ENCODE results near the gene MRM2.
"Not testable (repeated sequence)": the region's sequence is repeated elsewhere in the genome, so short reads cannot be mapped to it uniquely, and the experiment has no call there.

MRM2 gene

GRCh38 chr7:2241580-2242540, at the start of gene MRM2, which contains the start of gene NUDT1:
TSS of gene MRM2 (minus strand) at chr7:2242205. CDS start at chr7:2242169, 36 bp downstream.
TSS of gene NUDT1 (plus strand) at chr7:2242226. CDS start at chr7:2244575, 2,349 bp downstream.
- peak; percentile 88 for DNase-seq

- no peak for DNase-seq
Measured at GRCh38 chr7:2290877-2291276, 48.9 kb upstream of the MRM2 start.

- no peak for DNase-seq
Measured at GRCh38 chr7:2289621-2290020, 47.6 kb upstream of the MRM2 start.

GRCh38 chr7:2289111-2289586, 47.1 kb upstream of the MRM2 start:
- DNase-seq = no peak

GRCh38 chr7:2288503-2288902, 46.5 kb upstream of the MRM2 start:
- no peak for DNase-seq

GRCh38 chr7:2287745-2288144, 45.7 kb upstream of the MRM2 start:
- DNase-seq = no peak

GRCh38 chr7:2283074-2283473, 41.1 kb upstream of the MRM2 start:
- DNase-seq = no peak

GRCh38 chr7:2282185-2282751, 40.3 kb upstream of the MRM2 start:
- DNase-seq = no peak

- no peak for DNase-seq
Measured at GRCh38 chr7:2281541-2281940, 39.5 kb upstream of the MRM2 start.

GRCh38 chr7:2280424-2280823, 38.4 kb upstream of the MRM2 start:
- no peak for DNase-seq

GRCh38 chr7:2279896-2280295, 37.9 kb upstream of the MRM2 start:
- DNase-seq = no peak

- DNase-seq = no peak
Measured at GRCh38 chr7:2278026-2278425, 36.0 kb upstream of the MRM2 start.

- DNase-seq = no peak
Measured at GRCh38 chr7:2276107-2276506, 34.1 kb upstream of the MRM2 start.

- DNase-seq = no peak
Measured at GRCh38 chr7:2275101-2275500, 33.1 kb upstream of the MRM2 start.

GRCh38 chr7:2274666-2275065, 32.7 kb upstream of the MRM2 start:
- no peak for DNase-seq

GRCh38 chr7:2273866-2274265, 31.9 kb upstream of the MRM2 start:
- no peak for DNase-seq

GRCh38 chr7:2272031-2272430, 30.0 kb upstream of the MRM2 start:
- DNase-seq = no peak

- no peak for DNase-seq
Measured at GRCh38 chr7:2271273-2272026, 29.4 kb upstream of the MRM2 start.

- DNase-seq = no peak
Measured at GRCh38 chr7:2270495-2270894, 28.5 kb upstream of the MRM2 start.

GRCh38 chr7:2269991-2270460, 28.0 kb upstream of the MRM2 start:
- no peak for DNase-seq

- not testable (repeated sequence) for DNase-seq
Measured at GRCh38 chr7:2269089-2269990, 27.3 kb upstream of the MRM2 start.

- no peak for DNase-seq
Measured at GRCh38 chr7:2266911-2267310, 24.9 kb upstream of the MRM2 start.

All from stimulated activated CD8-positive, alpha-beta memory T cell treated with anti-CD3 and anti-CD28 coated beads, Interleukin-4, amount 100 ng/mL, for 48 hours (primary cell).